Progenitor cell of endocrine pancreas (in vitro differentiated cells): ENCODE measurements around the gene NTN1. TPM values are rescaled to one million over a fixed set of nuclear protein-coding genes. Genes with fewer than 3 reads are reported as not detected.
"Not testable (repeated sequence)": the region's sequence is repeated elsewhere in the genome, so short reads cannot be mapped to it uniquely, and the experiment has no call there.

ENCODE experiments used
- DNase-seq: peaks from one replicate; pipeline ENCODE4 v3.0.0; 2021; ENCODE audit warnings: low spot score; ENCODE audit not compliant: unreplicated experiment
- H3K27ac Mint-ChIP-seq: 2 replicates; pipeline ENCODE4 v1.8.0; 2021; ENCODE audit warnings: mild to moderate bottlenecking, moderate library complexity, mixed read lengths
- H3K27me3 Mint-ChIP-seq: 2 replicates; pipeline ENCODE4 v1.8.0; 2021; ENCODE audit warnings: mixed read lengths
- H3K36me3 Mint-ChIP-seq: 2 replicates; pipeline ENCODE4 v1.8.0; 2022; ENCODE audit warnings: mixed read lengths; ENCODE audit not compliant: insufficient read depth
- H3K4me1 Mint-ChIP-seq: 2 replicates; pipeline ENCODE4 v1.8.0; 2021; ENCODE audit warnings: low read depth, mixed read lengths
- H3K4me3 Mint-ChIP-seq: 2 replicates; pipeline ENCODE4 v1.8.0; 2021; ENCODE audit warnings: low read depth, mild to moderate bottlenecking, moderate library complexity, mixed read lengths
- H3K9me3 Mint-ChIP-seq: 2 replicates; pipeline ENCODE4 v1.8.0; 2021; ENCODE audit warnings: low read depth, mixed read lengths
- total RNA-seq: library from RNA; stranded (reverse); gene quantifications from 2 replicates; pipeline ENCODE4 v1.2.1, GENCODE V29; 2021
- TF ChIP-seq, protein P1 (sequence below): fragments of 200-600 bp; sonication (generic); IDR thresholded peaks from one replicate; pipeline ENCODE4 v1.5.0; 2021; ENCODE audit warnings: antibody characterized with exemption, mild to moderate bottlenecking; ENCODE audit not compliant: unreplicated experiment

The NTN1 gene
- total RNA-seq, 1 donor from 2014 or later: 4.4 TPM

DNA sequence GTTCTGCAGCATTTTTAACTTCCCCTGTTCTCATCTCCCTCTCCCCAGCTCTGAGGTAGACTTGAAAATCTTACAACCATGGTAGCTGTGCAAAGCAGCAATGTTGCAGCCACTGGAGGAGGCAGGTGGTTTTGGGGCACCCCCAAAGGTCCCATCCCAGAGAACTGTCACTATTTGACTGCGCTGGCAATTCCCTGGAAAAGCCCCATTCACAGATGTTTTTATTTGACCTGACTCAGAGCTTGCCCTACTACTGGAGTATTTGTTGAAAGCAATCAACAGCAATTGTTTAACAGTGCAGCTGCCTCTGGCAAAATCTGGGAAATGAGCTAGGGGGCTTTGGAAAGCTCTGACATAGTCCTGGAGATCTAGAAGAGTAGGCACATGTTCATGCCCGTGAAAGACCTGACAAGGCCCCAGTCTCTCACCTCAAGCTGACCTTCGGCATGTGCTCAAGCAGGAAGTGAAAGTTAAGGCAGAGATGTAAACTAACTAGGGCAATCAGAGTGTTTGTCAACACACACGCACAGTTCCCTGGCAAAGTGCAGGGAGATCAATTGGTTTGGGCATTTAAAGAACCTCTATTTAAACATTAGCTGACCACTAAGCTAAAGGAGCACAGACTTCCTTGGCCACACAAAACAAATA lies 36.1 kb upstream of the NTN1 start:
- Mint-ChIP-seq H3K4me1 (no peaks in the 10 kb centered on the region), H3K4me3 (no peak overlapping the region), H3K27ac (no peak overlapping the region), H3K36me3 (no peaks in the 10 kb centered on the region), H3K9me3 (peaks cover 14% of the 10 kb centered on the region), H3K27me3 (peaks cover 5% of the 10 kb centered on the region)
- TF ChIP-seq, protein P1, sequence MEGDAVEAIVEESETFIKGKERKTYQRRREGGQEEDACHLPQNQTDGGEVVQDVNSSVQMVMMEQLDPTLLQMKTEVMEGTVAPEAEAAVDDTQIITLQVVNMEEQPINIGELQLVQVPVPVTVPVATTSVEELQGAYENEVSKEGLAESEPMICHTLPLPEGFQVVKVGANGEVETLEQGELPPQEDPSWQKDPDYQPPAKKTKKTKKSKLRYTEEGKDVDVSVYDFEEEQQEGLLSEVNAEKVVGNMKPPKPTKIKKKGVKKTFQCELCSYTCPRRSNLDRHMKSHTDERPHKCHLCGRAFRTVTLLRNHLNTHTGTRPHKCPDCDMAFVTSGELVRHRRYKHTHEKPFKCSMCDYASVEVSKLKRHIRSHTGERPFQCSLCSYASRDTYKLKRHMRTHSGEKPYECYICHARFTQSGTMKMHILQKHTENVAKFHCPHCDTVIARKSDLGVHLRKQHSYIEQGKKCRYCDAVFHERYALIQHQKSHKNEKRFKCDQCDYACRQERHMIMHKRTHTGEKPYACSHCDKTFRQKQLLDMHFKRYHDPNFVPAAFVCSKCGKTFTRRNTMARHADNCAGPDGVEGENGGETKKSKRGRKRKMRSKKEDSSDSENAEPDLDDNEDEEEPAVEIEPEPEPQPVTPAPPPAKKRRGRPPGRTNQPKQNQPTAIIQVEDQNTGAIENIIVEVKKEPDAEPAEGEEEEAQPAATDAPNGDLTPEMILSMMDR: no peak
- no peak for DNase-seq

- Mint-ChIP-seq H3K27me3 (peaks cover 8% of the 10 kb centered on the region), H3K36me3 (no peaks in the 10 kb centered on the region), H3K9me3 (peaks cover 14% of the 10 kb centered on the region), H3K4me1 (no peaks in the 10 kb centered on the region), H3K4me3 (no peak overlapping the region), H3K27ac (no peak overlapping the region)
- no peak for DNase-seq
- TF ChIP-seq, protein P1: no peak
Measured at GRCh38 chr17:8986295-8986694, 35.0 kb upstream of the NTN1 start.

- H3K36me3 Mint-ChIP-seq, H3K4me1 Mint-ChIP-seq, H3K27ac Mint-ChIP-seq, H3K4me3 Mint-ChIP-seq, DNase-seq: not testable (repeated sequence)
- peaks cover 14% of the 10 kb centered on the region for H3K9me3 Mint-ChIP-seq
- H3K27me3 Mint-ChIP-seq: peaks cover 14% of the 10 kb centered on the region
Measured at GRCh38 chr17:8988263-8988935, 32.9 kb upstream of the NTN1 start.

- Mint-ChIP-seq H3K36me3 (no peaks in the 10 kb centered on the region), H3K4me3 (no peak overlapping the region), H3K27ac (no peak overlapping the region), H3K27me3 (peaks cover 27% of the 10 kb centered on the region), H3K9me3 (peaks cover 6% of the 10 kb centered on the region), H3K4me1 (peaks cover 6% of the 10 kb centered on the region)
- TF ChIP-seq, protein P1: peak; percentile 80
- peak; percentile 61 for DNase-seq
Measured at GRCh38 chr17:8991514-8992285, 29.6 kb upstream of the NTN1 start.

DNA sequence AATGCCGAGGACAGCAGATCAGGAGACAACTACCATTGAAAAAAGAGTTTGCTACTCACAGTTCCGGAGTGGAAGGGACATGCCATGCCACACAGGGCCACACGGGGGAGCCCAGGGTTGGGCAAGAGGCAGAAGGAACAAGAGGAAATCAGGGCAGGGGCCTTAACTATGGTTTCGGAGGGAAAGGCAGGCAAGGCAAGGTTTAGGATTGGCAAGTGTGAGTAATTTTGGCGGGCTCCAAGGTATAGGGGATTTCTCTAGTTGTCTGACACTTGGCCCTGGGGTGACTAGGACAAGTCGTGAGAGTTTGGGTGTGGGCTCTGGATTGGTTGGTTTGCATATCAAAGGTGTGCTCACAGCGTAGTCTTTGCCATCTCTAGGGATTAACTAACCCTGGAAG lies 27.0 kb upstream of the NTN1 start:
- Mint-ChIP-seq H3K9me3 (no peaks in the 10 kb centered on the region), H3K27me3 (peaks cover 36% of the 10 kb centered on the region), H3K27ac (peak overlapping the region; percentile 35), H3K4me1 (peaks cover 6% of the 10 kb centered on the region), H3K36me3 (no peaks in the 10 kb centered on the region), H3K4me3 (no peak overlapping the region)
- TF ChIP-seq, protein P1: peak; percentile 78
- peak; percentile 72 for DNase-seq
